B cell (primary cell): ENCODE results near the gene FXYD4.

Source experiments
- CTCF ChIP-seq: fragments of 200-600 bp; IDR thresholded peaks from one replicate; pipeline ENCODE4 v1.8.0; 2022; ENCODE audit warnings: antibody characterized with exemption, mild to moderate bottlenecking
- EZH2 ChIP-seq: IDR thresholded peaks from 2 replicates; pipeline ENCODE4 v1.6.1; 2012; ENCODE audit warnings: borderline replicate concordance, low read depth, mild to moderate bottlenecking, moderate library complexity, low read length; ENCODE audit not compliant: insufficient read depth, poor library complexity, severe bottlenecking

GRCh38 chr10:43340101-43340500, 31.3 kb upstream of the FXYD4 start:
- TF ChIP-seq CTCF: no peak
- no peak for TF ChIP-seq EZH2
